CD14-positive monocyte (primary cell): ENCODE results near the gene SPSB1. TPM values are rescaled to one million over a fixed set of nuclear protein-coding genes. Genes with fewer than 3 reads are reported as not detected.

Source experiments
- DNase-seq, 3 donors: peaks; one replicate each; pipeline ENCODE4 v3.0.0-alpha.2; 2011 to 2022
- H2AFZ ChIP-seq: 2 replicates; pipeline ENCODE4 v1.6.0; 2012; ENCODE audit warnings: mild to moderate bottlenecking, low read depth, low read length, inconsistent platforms; ENCODE audit not compliant: insufficient read depth, poor library complexity, severe bottlenecking
- H3K27ac ChIP-seq, 2 donors: 1 replicate in 1 of 2; 2 replicates in 1 of 2; pipeline ENCODE4 v1.5.1; 2012 to 2013; ENCODE audit warnings: low read length in 2 of 2, control low read depth in 1 of 2, inconsistent platforms in 1 of 2, low read depth in 1 of 2, mild to moderate bottlenecking in 1 of 2
- H3K27me3 ChIP-seq, 2 donors: one replicate each; pipeline versions ENCODE4 v1.6.0 to v1.6.1; 2011 to 2013; ENCODE audit warnings: low read length in 2 of 2; ENCODE audit not compliant: control insufficient read depth in 2 of 2, insufficient read depth in 2 of 2
- H3K36me3 ChIP-seq, 2 donors: replicated peaks in 1 of 2; 1 replicate in 1 of 2; 2 replicates in 1 of 2; pipeline versions ENCODE4 v1.5.1 to v1.6.1; 2012 to 2013; ENCODE audit warnings: low read length in 2 of 2, control low read depth in 1 of 2, inconsistent platforms in 1 of 2, mild to moderate bottlenecking in 1 of 2; ENCODE audit not compliant: insufficient read depth in 2 of 2, control insufficient read depth in 1 of 2
- H3K4me1 ChIP-seq, 2 donors: 1 replicate in 1 of 2; 2 replicates in 1 of 2; pipeline versions ENCODE4 v1.5.1 to v1.6.1; 2012 to 2013; ENCODE audit warnings: low read length in 2 of 2, control low read depth in 1 of 2, inconsistent platforms in 1 of 2, mild to moderate bottlenecking in 1 of 2, moderate library complexity in 1 of 2; ENCODE audit not compliant: insufficient read depth in 2 of 2, control insufficient read depth in 1 of 2
- H3K4me2 ChIP-seq: replicated peaks from 2 replicates; pipeline ENCODE3; 2012; ENCODE audit warnings: low read length, moderate library complexity, mild to moderate bottlenecking; ENCODE audit not compliant: poor library complexity, severe bottlenecking; ENCODE audit errors: extremely low read depth
- H3K4me3 ChIP-seq, 3 experiments: fragments of 200-600 bp in 1 of 3; sonication (generic) in 1 of 3; replicated peaks in 1 of 3; 1 replicate in 2 of 3; 2 replicates in 1 of 3; pipeline ENCODE4 v1.5.1; 2011 to 2013; ENCODE audit warnings: low read length in 3 of 3, mild to moderate bottlenecking in 3 of 3, control low read depth in 2 of 3, low read depth in 2 of 3, inconsistent platforms in 1 of 3, moderate library complexity in 1 of 3
- H3K79me2 ChIP-seq: 2 replicates; pipeline ENCODE4 v1.6.0; 2012; ENCODE audit warnings: mild to moderate bottlenecking, control low read depth, inconsistent platforms, low read length, moderate library complexity; ENCODE audit not compliant: insufficient read depth
- H3K9ac ChIP-seq: 2 replicates; pipeline ENCODE4 v1.6.0; 2017; ENCODE audit warnings: low read length, mild to moderate bottlenecking; ENCODE audit not compliant: insufficient read depth, poor library complexity, severe bottlenecking
- H3K9me3 ChIP-seq, 2 donors: replicated peaks in 1 of 2; 1 replicate in 1 of 2; 2 replicates in 1 of 2; pipeline versions ENCODE4 v1.5.1 to v1.6.1; 2012 to 2013; ENCODE audit warnings: low read length in 2 of 2, control low read depth in 1 of 2; ENCODE audit not compliant: control insufficient read depth in 1 of 2, insufficient read depth in 1 of 2
- H4K20me1 ChIP-seq: 2 replicates; pipeline ENCODE4 v1.6.0; 2012; ENCODE audit warnings: mild to moderate bottlenecking, low read length, control low read depth, moderate library complexity; ENCODE audit not compliant: insufficient read depth
- H3K27ac Mint-ChIP-seq, 7 donors: one replicate each; pipeline ENCODE4 v1.8.0; 2020; ENCODE audit warnings: mild to moderate bottlenecking in 7 of 7, mixed read lengths in 7 of 7, moderate library complexity in 6 of 7, inconsistent platforms in 2 of 7
- H3K27me3 Mint-ChIP-seq, 3 donors: one replicate each; pipeline ENCODE4 v1.8.0; 2021 to 2022; ENCODE audit warnings: low read depth in 3 of 3, mild to moderate bottlenecking in 3 of 3, mixed read lengths in 3 of 3, moderate library complexity in 3 of 3, inconsistent platforms in 1 of 3
- H3K36me3 Mint-ChIP-seq, 2 donors: one replicate each; pipeline ENCODE4 v1.8.0; 2020; ENCODE audit warnings: mixed read lengths in 2 of 2, inconsistent platforms in 1 of 2, mild to moderate bottlenecking in 1 of 2
- H3K4me1 Mint-ChIP-seq: one replicate; pipeline ENCODE4 v1.8.0; 2020; ENCODE audit warnings: mild to moderate bottlenecking, mixed read lengths
- H3K4me3 Mint-ChIP-seq, 2 donors: one replicate each; pipeline ENCODE4 v1.8.0; 2020; ENCODE audit warnings: mild to moderate bottlenecking in 2 of 2, mixed read lengths in 2 of 2, moderate library complexity in 1 of 2
- H3K9me3 Mint-ChIP-seq, 7 donors: one replicate each; pipeline ENCODE4 v1.8.0; 2020 to 2022; ENCODE audit warnings: mixed read lengths in 7 of 7, mild to moderate bottlenecking in 6 of 7, moderate library complexity in 6 of 7, inconsistent platforms in 2 of 7
- CTCF ChIP-seq: fragments of 200-600 bp; IDR thresholded peaks from one replicate; pipeline ENCODE4 v1.8.0; 2022; ENCODE audit warnings: antibody characterized with exemption, mild to moderate bottlenecking
- WGBS: methylation state at CpG from one replicate; pipeline ENCODE4 v1.1.5; 2013; ENCODE audit warnings: missing lambda C conversion rate; ENCODE audit not compliant: insufficient coverage; 5-methylcytosine and 5-hydroxymethylcytosine counted together
- intact Hi-C, 2 donors: fragments of 100-400 bp; cut with micrococcal nuclease; formaldehyde crosslinking; loops; one replicate each; pipeline versions ENCODE4 v1.15.0 to v1.15.1; 2023
- polyA plus RNA-seq, 3 donors: library from polyadenylated mRNA; depleted of rRNA in 1 of 3; unstranded in 2 of 3; stranded (reverse) in 1 of 3; fragments of 300-500 nt in 2 of 3; fragments of >200 nt in 1 of 3; fragmentation: Illumina TruSeq in 2 of 3; gene quantifications; 1 replicate in 2 of 3; 2 replicates in 1 of 3; pipeline ENCODE4 v1.2.3, GENCODE V29; 2012 to 2021

SPSB1 gene
- polyA plus RNA-seq, 3 donors = 0.15 to 1.2 (median 0.29) TPM

- 86% methylated on average over 4 of the region's 7 CpGs for whole genome bisulfite sequencing
- H3K27me3 Mint-ChIP-seq = peaks cover 7 to 16% (median 11%) of the 10 kb centered on the region in 3 donors
- H2AFZ ChIP-seq = no peak overlapping the region
- H3K27ac ChIP-seq = no peak overlapping the region
- no peaks in the 10 kb centered on the region for H3K4me1 Mint-ChIP-seq
- H3K4me3 ChIP-seq = no peak overlapping the region
- H3K4me3 Mint-ChIP-seq = no peak overlapping the region
- no peak for TF ChIP-seq CTCF
- H3K4me2 ChIP-seq = no peak overlapping the region
- no peak for DNase-seq
- H4K20me1 ChIP-seq = no peaks in the 10 kb centered on the region
- H3K9me3 Mint-ChIP-seq = peaks cover 0 to 3% (median 1%) of the 10 kb centered on the region in 7 donors
- H3K9me3 ChIP-seq = no peaks in the 10 kb centered on the region
- no peak overlapping the region for H3K27ac Mint-ChIP-seq
- intact Hi-C loops = no loop called here
- H3K4me1 ChIP-seq = no peaks in the 10 kb centered on the region
- H3K9ac ChIP-seq = no peak overlapping the region
- H3K36me3 ChIP-seq = no peaks in the 10 kb centered on the region
- no peaks in the 10 kb centered on the region for H3K36me3 Mint-ChIP-seq
- H3K79me2 ChIP-seq = no peaks in the 10 kb centered on the region
- H3K27me3 ChIP-seq = no peaks in the 10 kb centered on the region
Observed at GRCh38 chr1:9389968-9390367, 97.3 kb downstream of the SPSB1 start.

GRCh38 chr1:9391620-9392019, 98.9 kb downstream of the SPSB1 start:
- no peaks in the 10 kb centered on the region for H3K9me3 ChIP-seq
- H3K27ac ChIP-seq = no peak overlapping the region
- no peak for DNase-seq
- H3K9me3 Mint-ChIP-seq = peaks cover 3 to 8% (median 4%) of the 10 kb centered on the region in 7 donors
- H3K9ac ChIP-seq = no peak overlapping the region
- H3K4me1 Mint-ChIP-seq = no peaks in the 10 kb centered on the region
- no peaks in the 10 kb centered on the region for H4K20me1 ChIP-seq
- H3K27me3 ChIP-seq = no peaks in the 10 kb centered on the region
- no peaks in the 10 kb centered on the region for H3K36me3 Mint-ChIP-seq
- no peaks in the 10 kb centered on the region for H3K4me1 ChIP-seq
- H3K4me3 ChIP-seq = no peak overlapping the region
- no peaks in the 10 kb centered on the region for H3K79me2 ChIP-seq
- intact Hi-C loops = no loop called here
- H3K4me3 Mint-ChIP-seq = no peak overlapping the region
- H2AFZ ChIP-seq = no peak overlapping the region
- H3K36me3 ChIP-seq = no peaks in the 10 kb centered on the region
- H3K27me3 Mint-ChIP-seq = peaks cover 7 to 21% (median 10%) of the 10 kb centered on the region in 3 donors
- H3K4me2 ChIP-seq = no peak overlapping the region
- 91% methylated on average over 6 of the region's 6 CpGs for WGBS
- no peak overlapping the region for H3K27ac Mint-ChIP-seq
- TF ChIP-seq CTCF = no peak
